Measurements from ENCODE around the gene CHN1. TPM values are rescaled to one million over a fixed set of nuclear protein-coding genes. Genes with fewer than 3 reads are reported as not detected.

Gene CHN1
- 10 to 100 TPM; 11.4 to 15.6 (median 12.6) TPM for total RNA-seq
- 1 to 10 TPM; 2.1 to 5.8 (median 3.6) TPM for polyA plus RNA-seq

DNA sequence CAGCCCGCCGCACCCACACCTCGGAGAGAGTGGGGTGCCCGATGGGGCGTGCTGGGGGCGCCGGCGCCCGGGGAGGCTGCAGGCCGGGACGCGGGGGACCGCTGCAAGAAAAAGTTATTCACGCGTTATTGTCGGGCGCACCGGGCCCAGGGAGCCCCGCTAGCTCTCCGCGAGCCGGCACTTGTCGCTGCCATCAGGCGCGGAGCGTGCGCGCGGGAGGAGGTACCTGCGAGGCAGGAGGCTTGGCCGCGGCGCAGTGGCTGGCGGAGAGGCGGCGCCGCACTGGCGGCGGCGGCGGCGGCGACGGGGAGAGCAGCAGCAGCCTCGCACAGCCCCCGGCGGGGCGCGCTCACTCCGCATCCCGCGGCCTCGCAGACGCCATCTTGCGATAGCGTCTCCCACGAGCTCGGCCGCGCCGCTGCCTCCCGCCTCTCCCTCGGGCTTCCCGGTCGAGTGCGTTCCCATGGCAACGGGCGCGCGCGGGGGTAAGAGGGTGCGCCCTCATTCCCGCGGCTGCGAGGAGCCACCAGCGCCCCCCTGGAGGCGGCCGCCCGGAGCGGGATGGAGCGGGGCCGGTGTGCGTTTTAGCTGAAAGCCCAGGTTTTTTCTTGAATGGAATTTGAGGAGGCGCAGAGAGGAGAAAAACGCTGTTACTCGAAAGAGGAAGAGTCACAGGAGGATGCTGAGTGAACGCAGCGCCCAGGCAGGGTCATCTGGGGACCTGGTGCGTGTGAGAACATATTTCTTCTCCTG lies at the start of gene CHN1:
Gene CHN1 (minus strand): TSS at position 402 of the 753 bp plus-strand sequence. CDS start 469 bp downstream, outside the sequence.
- Histone ChIP-seq H3K9me3 (no peaks in the 10 kb centered on the region), H3K4me1 (peaks cover 0 to 30% (median 4%) of the 10 kb centered on the region in 4 donors), H3K27ac (peak within 1 kb of the TSS; percentile 87 to 95 (median 94)), H3K36me3 (no peaks in the 10 kb centered on the region), H3K4me3 (peak within 1 kb of the TSS; percentile 83 to 99 (median 92)), H3K27me3 (no peaks in the 10 kb centered on the region)
- 1% methylated on average over 89 of the region's 89 CpGs for WGBS, 2 donors
- peak; percentile 91 for DNase-seq
- intact Hi-C loops (cut with DNase I): loop anchor here (5.0 kb wide), 1 partner anchor 162 kb away; the partner anchor contains the start of gene ATF2
- TF ChIP-seq POLR2AphosphoS5 (IDR thresholded peaks at IDR 0.05) (peak in 3 of 4 donors; percentile 42 to 64 (median 59)), POLR2A (IDR thresholded peaks at IDR 0.05) (no peak)

- Histone ChIP-seq H3K9me3 (no peaks in the 10 kb centered on the region), H3K4me1 (no peaks in the 10 kb centered on the region), H3K27ac (no peak overlapping the region), H3K36me3 (no peaks in the 10 kb centered on the region), H3K4me3 (no peak overlapping the region), H3K27me3 (no peaks in the 10 kb centered on the region)
- no peak for DNase-seq
- TF ChIP-seq, protein P1, sequence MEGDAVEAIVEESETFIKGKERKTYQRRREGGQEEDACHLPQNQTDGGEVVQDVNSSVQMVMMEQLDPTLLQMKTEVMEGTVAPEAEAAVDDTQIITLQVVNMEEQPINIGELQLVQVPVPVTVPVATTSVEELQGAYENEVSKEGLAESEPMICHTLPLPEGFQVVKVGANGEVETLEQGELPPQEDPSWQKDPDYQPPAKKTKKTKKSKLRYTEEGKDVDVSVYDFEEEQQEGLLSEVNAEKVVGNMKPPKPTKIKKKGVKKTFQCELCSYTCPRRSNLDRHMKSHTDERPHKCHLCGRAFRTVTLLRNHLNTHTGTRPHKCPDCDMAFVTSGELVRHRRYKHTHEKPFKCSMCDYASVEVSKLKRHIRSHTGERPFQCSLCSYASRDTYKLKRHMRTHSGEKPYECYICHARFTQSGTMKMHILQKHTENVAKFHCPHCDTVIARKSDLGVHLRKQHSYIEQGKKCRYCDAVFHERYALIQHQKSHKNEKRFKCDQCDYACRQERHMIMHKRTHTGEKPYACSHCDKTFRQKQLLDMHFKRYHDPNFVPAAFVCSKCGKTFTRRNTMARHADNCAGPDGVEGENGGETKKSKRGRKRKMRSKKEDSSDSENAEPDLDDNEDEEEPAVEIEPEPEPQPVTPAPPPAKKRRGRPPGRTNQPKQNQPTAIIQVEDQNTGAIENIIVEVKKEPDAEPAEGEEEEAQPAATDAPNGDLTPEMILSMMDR (IDR thresholded peaks at IDR 0.05): no peak
- TF ChIP-seq POLR2A (IDR thresholded peaks at IDR 0.05) (no peak), EP300 (IDR thresholded peaks at IDR 0.05) (no peak), POLR2AphosphoS5 (IDR thresholded peaks at IDR 0.05) (no peak)
- WGBS, 2 donors: 80 to 89% methylated on average over 4 of the region's 4 CpGs
- intact Hi-C loops (cut with DNase I): no loop called here
Observed at GRCh38 chr2:175054340-175054739, 49.2 kb upstream of the CHN1 start.

GRCh38 chr2:175049661-175050060 lies 44.5 kb upstream of the CHN1 start:
- no peaks in the 10 kb centered on the region for H3K4me1 ChIP-seq
- no peak overlapping the region for H3K4me3 ChIP-seq
- H3K36me3 ChIP-seq: no peaks in the 10 kb centered on the region
- no peaks in the 10 kb centered on the region for H3K9me3 ChIP-seq
- intact Hi-C loops (cut with DNase I): no loop called here
- H3K27ac ChIP-seq: no peak overlapping the region
- H3K27me3 ChIP-seq: no peaks in the 10 kb centered on the region
- no peak for TF ChIP-seq POLR2AphosphoS5 (IDR thresholded peaks at IDR 0.05)
- no peak for TF ChIP-seq EP300 (IDR thresholded peaks at IDR 0.05)
- TF ChIP-seq, protein P1 (IDR thresholded peaks at IDR 0.05): no peak
- TF ChIP-seq POLR2A (IDR thresholded peaks at IDR 0.05): no peak
- no peak for DNase-seq

DNA sequence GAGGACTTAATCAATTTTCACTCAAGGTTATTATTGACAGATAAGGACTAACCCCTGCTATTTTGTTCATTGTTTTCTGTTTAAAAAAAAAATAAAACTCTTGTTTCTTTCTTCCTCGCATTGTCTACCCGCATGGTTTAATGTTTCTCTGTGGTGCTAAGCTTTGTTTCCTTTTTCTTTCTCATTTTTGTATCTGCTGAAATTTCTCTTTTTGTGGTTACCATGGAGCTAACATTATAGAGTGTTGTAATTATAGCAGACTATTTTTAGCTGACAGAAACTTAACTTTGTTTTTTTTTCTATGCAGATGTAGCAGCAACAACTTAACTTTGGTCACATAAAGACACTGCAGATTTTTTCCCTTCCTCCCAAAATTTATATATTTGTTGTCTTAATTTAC lies 43.1 kb upstream of the CHN1 start:
- H3K27ac ChIP-seq: no peak overlapping the region
- DNase-seq: no peak
- H3K4me1 ChIP-seq: no peaks in the 10 kb centered on the region
- TF ChIP-seq, protein P1 (IDR thresholded peaks at IDR 0.05): no peak
- no peak for TF ChIP-seq POLR2A (IDR thresholded peaks at IDR 0.05)
- TF ChIP-seq EP300 (IDR thresholded peaks at IDR 0.05): no peak
- no peak for TF ChIP-seq POLR2AphosphoS5 (IDR thresholded peaks at IDR 0.05)
- 67 to 94% methylated on average over 2 of the region's 2 CpGs for WGBS, 2 donors
- H3K4me3 ChIP-seq: no peak overlapping the region
- H3K36me3 ChIP-seq: no peaks in the 10 kb centered on the region
- no peaks in the 10 kb centered on the region for H3K27me3 ChIP-seq
- intact Hi-C loops (cut with DNase I): no loop called here
- H3K9me3 ChIP-seq: no peaks in the 10 kb centered on the region

GRCh38 chr2:175039490-175039889 lies 34.3 kb upstream of the CHN1 start:
- no peak for DNase-seq
- H3K4me1 ChIP-seq: no peaks in the 10 kb centered on the region
- intact Hi-C loops (cut with DNase I): no loop called here
- H3K27ac ChIP-seq: no peak overlapping the region
- H3K9me3 ChIP-seq: no peaks in the 10 kb centered on the region
- no peak overlapping the region for H3K4me3 ChIP-seq
- 95 to 98% methylated on average over 3 of the region's 3 CpGs for WGBS, 2 donors
- no peak for TF ChIP-seq EP300 (IDR thresholded peaks at IDR 0.05)
- TF ChIP-seq, protein P1 (IDR thresholded peaks at IDR 0.05): no peak
- TF ChIP-seq POLR2A (IDR thresholded peaks at IDR 0.05): no peak
- no peak for TF ChIP-seq POLR2AphosphoS5 (IDR thresholded peaks at IDR 0.05)
- no peaks in the 10 kb centered on the region for H3K36me3 ChIP-seq
- H3K27me3 ChIP-seq: no peaks in the 10 kb centered on the region

Measured in sigmoid colon (tissue), 7 donors.